GM19397 (cell line): ENCODE measurements around the gene TLDC2.

Source experiments
- ATAC-seq: cut with Tn5 transposase; IDR thresholded peaks from one replicate; pipeline ENCODE4 v1.9.1; 2021; ENCODE audit warnings: mild to moderate bottlenecking, moderate library complexity; ENCODE audit not compliant: unreplicated experiment

Gene TLDC2

GRCh38 chr20:36941401-36941835, 65.5 kb downstream of the TLDC2 start:
- no peak for ATAC-seq
